ENCODE results near the gene RAB30. TPM values are rescaled to one million over a fixed set of nuclear protein-coding genes. Genes with fewer than 3 reads are reported as not detected.
A peak's percentile ranks its signal among the peaks of the same experiment; 100 is the strongest.

Gene RAB30
- total and polyA plus RNA-seq, 2 donors, result 4.5 to 7.5 TPM

DNA sequence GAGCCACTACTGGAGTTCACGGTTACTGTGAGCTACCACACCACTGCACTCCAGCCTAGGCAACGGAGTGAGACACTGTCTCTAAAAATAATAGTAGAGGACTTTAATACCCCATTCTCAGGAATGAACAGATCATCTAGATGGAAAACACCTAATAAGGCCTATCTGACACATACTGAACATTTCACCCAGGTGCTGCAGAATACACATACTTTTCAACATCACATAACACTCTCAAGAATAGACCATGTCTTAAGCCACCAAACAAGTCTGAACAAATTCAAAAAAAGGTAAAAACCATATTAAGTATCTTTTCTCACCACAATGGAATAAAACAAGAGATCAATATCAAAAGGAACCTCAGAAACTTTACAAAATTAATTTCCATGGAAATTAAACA, 132.2 kb downstream of the RAB30 start:
- peaks cover 0 to 6% of the 10 kb centered on the region in 2 donors for H3K9me3 ChIP-seq (ENCODE audit: control insufficient read depth in 2 of 2, insufficient read depth in 1 of 2, low read length in 1 of 2)
- H3K27ac ChIP-seq (ENCODE audit: low read depth in 1 of 2, low read length in 1 of 2), result no peak overlapping the region
- no peak for DNase-seq (ENCODE audit: low read depth in 6 of 9, low spot score in 9 of 9)
- H3K36me3 ChIP-seq (ENCODE audit: control insufficient read depth in 2 of 2, insufficient read depth in 2 of 2, low read length in 1 of 2), result no peaks in the 10 kb centered on the region
- no peak overlapping the region for H3K4me3 ChIP-seq (ENCODE audit: low read length in 2 of 2)
- no peaks in the 10 kb centered on the region for H3K27me3 ChIP-seq (ENCODE audit: control insufficient read depth in 2 of 2, insufficient read depth in 1 of 2, low read length in 1 of 2)
- WGBS, result over 99% methylated on average over 2 of the region's 2 CpGs
- H3K4me1 ChIP-seq (ENCODE audit: control insufficient read depth in 2 of 2, insufficient read depth in 2 of 2, low read length in 2 of 2), result no peaks in the 10 kb centered on the region

DNA sequence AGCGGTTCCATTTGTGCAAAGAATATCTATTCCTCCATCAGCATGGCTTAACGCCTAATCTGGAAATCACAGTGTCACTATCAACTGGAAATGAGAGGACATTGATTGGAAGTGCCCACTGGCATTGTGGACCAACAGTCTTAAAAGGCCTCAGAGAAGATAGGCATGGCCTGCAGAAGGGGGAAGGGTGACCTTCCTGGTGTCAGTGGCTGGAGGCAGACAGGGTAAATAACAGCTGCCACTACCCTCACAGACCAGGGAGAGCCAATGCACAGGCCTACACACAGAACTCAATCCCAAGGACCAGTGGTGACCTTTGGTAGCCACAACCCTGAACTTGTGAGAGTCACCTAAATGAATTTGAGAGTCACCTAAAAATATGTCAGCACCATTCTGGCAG, 134.1 kb downstream of the RAB30 start:
- Histone ChIP-seq H3K4me3 (ENCODE audit: low read length in 2 of 2) (no peak overlapping the region), H3K4me1 (ENCODE audit: control insufficient read depth in 2 of 2, insufficient read depth in 2 of 2, low read length in 2 of 2) (no peaks in the 10 kb centered on the region), H3K36me3 (ENCODE audit: control insufficient read depth in 2 of 2, insufficient read depth in 2 of 2, low read length in 1 of 2) (peaks cover 0 to 5% of the 10 kb centered on the region in 2 donors), H3K27me3 (ENCODE audit: control insufficient read depth in 2 of 2, insufficient read depth in 1 of 2, low read length in 1 of 2) (no peaks in the 10 kb centered on the region), H3K27ac (ENCODE audit: low read depth in 1 of 2, low read length in 1 of 2) (no peak overlapping the region), H3K9me3 (ENCODE audit: control insufficient read depth in 2 of 2, insufficient read depth in 1 of 2, low read length in 1 of 2) (peaks cover 0 to 4% of the 10 kb centered on the region in 2 donors)
- 98% methylated on average over 2 of the region's 2 CpGs for WGBS
- DNase-seq (ENCODE audit: low read depth in 6 of 9, low spot score in 9 of 9), result no peak

- WGBS, result 93% methylated on average over 3 of the region's 3 CpGs
- Histone ChIP-seq H3K27me3 (ENCODE audit: control insufficient read depth in 2 of 2, insufficient read depth in 1 of 2, low read length in 1 of 2) (no peaks in the 10 kb centered on the region), H3K4me1 (ENCODE audit: control insufficient read depth in 2 of 2, insufficient read depth in 2 of 2, low read length in 2 of 2) (peaks cover 0 to 3% of the 10 kb centered on the region in 2 donors), H3K36me3 (ENCODE audit: control insufficient read depth in 2 of 2, insufficient read depth in 2 of 2, low read length in 1 of 2) (peaks cover 0 to 13% of the 10 kb centered on the region in 2 donors), H3K27ac (ENCODE audit: low read depth in 1 of 2, low read length in 1 of 2) (no peak overlapping the region), H3K9me3 (ENCODE audit: control insufficient read depth in 2 of 2, insufficient read depth in 1 of 2, low read length in 1 of 2) (no peaks in the 10 kb centered on the region), H3K4me3 (ENCODE audit: low read length in 2 of 2) (no peak overlapping the region)
- DNase-seq (ENCODE audit: low read depth in 6 of 9, low spot score in 9 of 9), result no peak
These were observed 135.4 kb downstream of the RAB30 start for GRCh38 chr11:82936261-82936660.

- peak overlapping the region in 1 of 2 donors; percentile 5 for H3K27ac ChIP-seq (ENCODE audit: low read depth in 1 of 2, low read length in 1 of 2)
- H3K4me1 ChIP-seq (ENCODE audit: control insufficient read depth in 2 of 2, insufficient read depth in 2 of 2, low read length in 2 of 2), result peaks cover 0 to 3% of the 10 kb centered on the region in 2 donors
- H3K36me3 ChIP-seq (ENCODE audit: control insufficient read depth in 2 of 2, insufficient read depth in 2 of 2, low read length in 1 of 2), result peaks cover 0 to 13% of the 10 kb centered on the region in 2 donors
- 89% methylated on average over 1 of the region's 1 CpG for WGBS
- no peaks in the 10 kb centered on the region for H3K27me3 ChIP-seq (ENCODE audit: control insufficient read depth in 2 of 2, insufficient read depth in 1 of 2, low read length in 1 of 2)
- H3K9me3 ChIP-seq (ENCODE audit: control insufficient read depth in 2 of 2, insufficient read depth in 1 of 2, low read length in 1 of 2), result no peaks in the 10 kb centered on the region
- peak in 1 of 9 donors; percentile 22 for DNase-seq (ENCODE audit: low read depth in 6 of 9, low spot score in 9 of 9)
- H3K4me3 ChIP-seq (ENCODE audit: low read length in 2 of 2), result no peak overlapping the region
These were observed 139.1 kb downstream of the RAB30 start for GRCh38 chr11:82932564-82932963.

- H3K27ac ChIP-seq (ENCODE audit: low read depth in 1 of 2, low read length in 1 of 2), result no peak overlapping the region
- DNase-seq (ENCODE audit: low read depth in 6 of 9, low spot score in 9 of 9), result no peak
- no peaks in the 10 kb centered on the region for H3K9me3 ChIP-seq (ENCODE audit: control insufficient read depth in 2 of 2, insufficient read depth in 1 of 2, low read length in 1 of 2)
- 85% methylated on average over 2 of the region's 2 CpGs for WGBS
- H3K27me3 ChIP-seq (ENCODE audit: control insufficient read depth in 2 of 2, insufficient read depth in 1 of 2, low read length in 1 of 2), result no peaks in the 10 kb centered on the region
- no peak overlapping the region for H3K4me3 ChIP-seq (ENCODE audit: low read length in 2 of 2)
- peaks cover 0 to 13% of the 10 kb centered on the region in 2 donors for H3K36me3 ChIP-seq (ENCODE audit: control insufficient read depth in 2 of 2, insufficient read depth in 2 of 2, low read length in 1 of 2)
- peaks cover 0 to 3% of the 10 kb centered on the region in 2 donors for H3K4me1 ChIP-seq (ENCODE audit: control insufficient read depth in 2 of 2, insufficient read depth in 2 of 2, low read length in 2 of 2)
These were observed 141.0 kb downstream of the RAB30 start for GRCh38 chr11:82930734-82931133.

GRCh38 chr11:82930229-82930628, 141.5 kb downstream of the RAB30 start:
- peaks cover 0 to 3% of the 10 kb centered on the region in 2 donors for H3K4me1 ChIP-seq (ENCODE audit: control insufficient read depth in 2 of 2, insufficient read depth in 2 of 2, low read length in 2 of 2)
- 71% methylated on average over 3 of the region's 3 CpGs for WGBS
- H3K27me3 ChIP-seq (ENCODE audit: control insufficient read depth in 2 of 2, insufficient read depth in 1 of 2, low read length in 1 of 2), result no peaks in the 10 kb centered on the region
- H3K4me3 ChIP-seq (ENCODE audit: low read length in 2 of 2), result no peak overlapping the region
- DNase-seq (ENCODE audit: low read depth in 6 of 9, low spot score in 9 of 9), result no peak
- H3K27ac ChIP-seq (ENCODE audit: low read depth in 1 of 2, low read length in 1 of 2), result no peak overlapping the region
- H3K36me3 ChIP-seq (ENCODE audit: control insufficient read depth in 2 of 2, insufficient read depth in 2 of 2, low read length in 1 of 2), result peaks cover 0 to 13% of the 10 kb centered on the region in 2 donors
- H3K9me3 ChIP-seq (ENCODE audit: control insufficient read depth in 2 of 2, insufficient read depth in 1 of 2, low read length in 1 of 2), result no peaks in the 10 kb centered on the region

- WGBS, result 98% methylated on average over 10 of the region's 10 CpGs
- no peak overlapping the region for H3K27ac ChIP-seq (ENCODE audit: low read depth in 1 of 2, low read length in 1 of 2)
These were observed 142.6 kb downstream of the RAB30 start for GRCh38 chr11:82929121-82929520.

DNA sequence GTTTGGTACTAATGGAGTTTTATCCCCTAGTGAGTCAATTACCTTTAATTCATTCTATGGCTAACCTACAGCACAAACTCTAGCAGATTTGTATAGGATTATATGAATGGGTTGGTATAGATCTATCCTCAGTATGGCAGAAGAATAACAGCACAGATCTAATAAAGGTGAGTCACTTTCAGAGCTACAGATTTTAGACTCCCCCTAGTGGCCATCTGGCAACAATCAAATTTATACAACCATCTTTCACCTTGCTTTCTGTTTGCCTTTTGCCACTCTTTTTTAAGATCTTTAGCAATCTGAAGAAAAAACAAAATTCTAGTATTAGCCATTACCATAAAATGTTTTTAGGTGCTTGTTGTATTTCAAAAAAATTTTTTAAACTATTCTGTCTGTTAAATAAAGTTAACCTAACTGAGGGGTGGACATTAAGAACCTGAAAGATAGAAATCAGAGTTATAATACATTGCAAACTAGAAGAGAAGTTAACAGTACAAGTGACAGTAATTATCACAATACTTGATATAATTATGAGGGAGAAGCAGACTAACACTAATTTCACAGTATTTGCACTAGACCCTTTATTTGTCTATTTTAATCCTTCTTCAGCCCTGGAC, 144.3 kb downstream of the RAB30 start:
- Histone ChIP-seq H3K27me3 (ENCODE audit: control insufficient read depth in 2 of 2, insufficient read depth in 1 of 2, low read length in 1 of 2) (no peaks in the 10 kb centered on the region), H3K27ac (ENCODE audit: low read depth in 1 of 2, low read length in 1 of 2) (no peak overlapping the region), H3K36me3 (ENCODE audit: control insufficient read depth in 2 of 2, insufficient read depth in 2 of 2, low read length in 1 of 2) (peaks cover 0 to 6% of the 10 kb centered on the region in 2 donors), H3K9me3 (ENCODE audit: control insufficient read depth in 2 of 2, insufficient read depth in 1 of 2, low read length in 1 of 2) (no peaks in the 10 kb centered on the region), H3K4me1 (ENCODE audit: control insufficient read depth in 2 of 2, insufficient read depth in 2 of 2, low read length in 2 of 2) (peaks cover 0 to 2% of the 10 kb centered on the region in 2 donors), H3K4me3 (ENCODE audit: low read length in 2 of 2) (no peak overlapping the region)
- peak in 8 of 9 donors; percentile 26 to 72 (median 38) for DNase-seq (ENCODE audit: low read depth in 6 of 9, low spot score in 9 of 9)

More at GRCh38 chr11:82929121-82929520, 142.6 kb downstream of the RAB30 start:
- H3K4me1 ChIP-seq (ENCODE audit: control insufficient read depth in 2 of 2, insufficient read depth in 2 of 2, low read length in 2 of 2), result peaks cover 0 to 3% of the 10 kb centered on the region in 2 donors
- H3K36me3 ChIP-seq (ENCODE audit: control insufficient read depth in 2 of 2, insufficient read depth in 2 of 2, low read length in 1 of 2), result peaks cover 0 to 11% of the 10 kb centered on the region in 2 donors
- no peak for DNase-seq (ENCODE audit: low read depth in 6 of 9, low spot score in 9 of 9)
- H3K27me3 ChIP-seq (ENCODE audit: control insufficient read depth in 2 of 2, insufficient read depth in 1 of 2, low read length in 1 of 2), result no peaks in the 10 kb centered on the region
- H3K9me3 ChIP-seq (ENCODE audit: control insufficient read depth in 2 of 2, insufficient read depth in 1 of 2, low read length in 1 of 2), result no peaks in the 10 kb centered on the region
- H3K4me3 ChIP-seq (ENCODE audit: low read length in 2 of 2), result no peak overlapping the region

DNA sequence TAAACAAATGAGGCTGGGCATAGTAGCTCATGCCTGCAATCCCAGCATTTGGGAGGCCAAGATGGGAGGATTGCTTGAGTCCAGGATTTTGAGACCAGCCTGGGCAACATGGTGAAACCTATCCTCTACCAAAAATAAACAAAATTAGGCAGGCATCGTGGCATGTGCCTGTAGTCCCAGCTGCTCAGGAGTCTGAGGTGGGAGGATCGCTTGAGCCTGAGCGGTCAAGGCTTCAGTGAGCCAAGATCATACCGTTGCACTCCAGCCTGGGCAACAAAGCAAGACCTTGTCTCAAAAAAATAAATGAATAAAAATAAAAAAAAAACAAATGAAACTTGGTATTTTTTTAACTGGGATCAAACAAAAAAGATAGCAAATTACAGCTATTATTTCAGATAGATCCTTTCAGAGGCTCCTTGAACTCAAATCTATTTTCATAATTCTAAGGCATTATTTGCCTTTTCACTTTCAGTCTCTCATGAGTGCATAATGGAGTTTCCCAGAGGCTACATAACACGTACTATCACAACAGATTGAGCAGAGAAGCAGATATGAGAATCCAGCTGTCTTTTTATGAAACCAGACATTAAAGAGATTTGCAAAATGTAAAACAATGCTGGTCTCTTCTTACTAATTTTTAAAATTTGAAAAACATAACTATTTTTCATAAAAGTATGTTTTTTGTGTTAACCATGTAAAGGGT, 147.0 kb downstream of the RAB30 start:
- DNase-seq (ENCODE audit: low read depth in 6 of 9, low spot score in 9 of 9), result no peak
- no peak overlapping the region for H3K4me3 ChIP-seq (ENCODE audit: low read length in 2 of 2)
- no peaks in the 10 kb centered on the region for H3K9me3 ChIP-seq (ENCODE audit: control insufficient read depth in 2 of 2, insufficient read depth in 1 of 2, low read length in 1 of 2)
- no peaks in the 10 kb centered on the region for H3K27me3 ChIP-seq (ENCODE audit: control insufficient read depth in 2 of 2, insufficient read depth in 1 of 2, low read length in 1 of 2)
- 95% methylated on average over 5 of the region's 5 CpGs for WGBS
- no peaks in the 10 kb centered on the region for H3K36me3 ChIP-seq (ENCODE audit: control insufficient read depth in 2 of 2, insufficient read depth in 2 of 2, low read length in 1 of 2)
- H3K27ac ChIP-seq (ENCODE audit: low read depth in 1 of 2, low read length in 1 of 2), result no peak overlapping the region
- no peaks in the 10 kb centered on the region for H3K4me1 ChIP-seq (ENCODE audit: control insufficient read depth in 2 of 2, insufficient read depth in 2 of 2, low read length in 2 of 2)

Data from thymus (tissue), 11 donors.